OCI-LY7 (cell line): ENCODE results near the gene LHFPL6.

Experiments
- CTCF ChIP-seq: fragments of 200-600 bp; sonication (generic); conservative IDR thresholded peaks from 2 replicates; pipeline ENCODE4 v1.5.1; 2014; ENCODE audit warnings: mild to moderate bottlenecking, antibody characterized with exemption, low read length, moderate library complexity, mixed read lengths
- EZH2phosphoT487 ChIP-seq: fragments of 200-600 bp; sonication (generic); IDR thresholded peaks from 2 replicates; pipeline ENCODE4 v1.6.1; 2018; ENCODE audit warnings: low read depth, borderline replicate concordance, mild to moderate bottlenecking, mixed run types, antibody characterized with exemption, low read length, moderate library complexity, mixed read lengths

DNA sequence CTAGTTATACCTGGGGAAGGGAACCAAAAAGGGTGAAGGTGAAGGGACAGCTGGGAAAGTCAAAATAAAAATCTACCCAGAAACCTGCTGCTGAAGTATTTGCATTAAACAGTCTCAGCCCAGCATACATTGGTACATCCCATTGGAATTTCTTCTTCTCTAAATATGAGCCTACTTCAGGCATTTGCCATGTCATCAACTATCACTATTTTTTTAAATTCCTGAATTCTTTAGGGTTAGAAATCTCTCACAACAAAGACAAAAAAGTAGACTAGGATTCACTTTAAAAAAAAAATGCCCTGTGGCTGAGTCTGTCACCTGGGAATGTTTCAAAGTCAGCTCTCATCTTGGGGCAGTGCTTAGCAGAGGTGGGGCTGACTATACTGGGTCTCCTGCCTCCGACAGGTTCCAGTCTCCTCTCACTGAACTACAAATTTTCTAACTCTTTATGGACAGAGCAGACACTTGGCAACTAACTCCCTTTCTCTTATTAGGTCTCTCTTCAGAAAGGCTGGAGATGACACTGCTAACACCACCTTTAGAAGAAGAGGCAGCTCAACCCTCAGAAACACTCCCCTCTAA is 141.2 kb downstream of the LHFPL6 start:
- TF ChIP-seq CTCF (no peak), EZH2phosphoT487 (no peak)
